Measurements from ENCODE around the gene SLCO2A1. TPM values are rescaled to one million over a fixed set of nuclear protein-coding genes. Genes with fewer than 3 reads are reported as not detected.

The SLCO2A1 gene
- polyA plus RNA-seq, 3 donors, result 16.9 to 24.6 (median 17.6) TPM

- no peak for DNase-seq (ENCODE audit: extremely low read depth in 1 of 11, low read depth in 9 of 11, low spot score in 4 of 11)
Observed at GRCh38 chr3:133943639-133944141, 86.0 kb downstream of the SLCO2A1 start.

GRCh38 chr3:133943031-133943535 is 86.6 kb downstream of the SLCO2A1 start:
- no peak for DNase-seq (ENCODE audit: extremely low read depth in 1 of 11, low read depth in 9 of 11, low spot score in 4 of 11)

- DNase-seq (ENCODE audit: extremely low read depth in 1 of 11, low read depth in 9 of 11, low spot score in 4 of 11), result peak in 1 of 11 donors; percentile 32
Observed at GRCh38 chr3:133941415-133941821, 88.3 kb downstream of the SLCO2A1 start.

GRCh38 chr3:133940536-133940935 is 89.2 kb downstream of the SLCO2A1 start:
- DNase-seq (ENCODE audit: extremely low read depth in 1 of 11, low read depth in 9 of 11, low spot score in 4 of 11), result no peak

- no peak for DNase-seq (ENCODE audit: extremely low read depth in 1 of 11, low read depth in 9 of 11, low spot score in 4 of 11)
Observed at GRCh38 chr3:133939463-133939835, 90.3 kb downstream of the SLCO2A1 start.

GRCh38 chr3:133938770-133939462 is 90.8 kb downstream of the SLCO2A1 start:
- DNase-seq (ENCODE audit: extremely low read depth in 1 of 11, low read depth in 9 of 11, low spot score in 4 of 11), result no peak

GRCh38 chr3:133937756-133938601 is 91.7 kb downstream of the SLCO2A1 start:
- no peak for DNase-seq (ENCODE audit: extremely low read depth in 1 of 11, low read depth in 9 of 11, low spot score in 4 of 11)

- no peak for DNase-seq (ENCODE audit: extremely low read depth in 1 of 11, low read depth in 9 of 11, low spot score in 4 of 11)
Observed at GRCh38 chr3:133937061-133937686, 92.6 kb downstream of the SLCO2A1 start.

GRCh38 chr3:133935843-133936769 is 93.6 kb downstream of the SLCO2A1 start:
- no peak for DNase-seq (ENCODE audit: extremely low read depth in 1 of 11, low read depth in 9 of 11, low spot score in 4 of 11)

- DNase-seq (ENCODE audit: extremely low read depth in 1 of 11, low read depth in 9 of 11, low spot score in 4 of 11), result no peak
Observed at GRCh38 chr3:133934996-133935842, 94.5 kb downstream of the SLCO2A1 start.

GRCh38 chr3:133934073-133934970 is 95.4 kb downstream of the SLCO2A1 start:
- DNase-seq (ENCODE audit: extremely low read depth in 1 of 11, low read depth in 9 of 11, low spot score in 4 of 11), result no peak

GRCh38 chr3:133933097-133934024 is 96.4 kb downstream of the SLCO2A1 start:
- no peak for DNase-seq (ENCODE audit: extremely low read depth in 1 of 11, low read depth in 9 of 11, low spot score in 4 of 11)

GRCh38 chr3:133932009-133932408 is 97.7 kb downstream of the SLCO2A1 start:
- no peak for DNase-seq (ENCODE audit: extremely low read depth in 1 of 11, low read depth in 9 of 11, low spot score in 4 of 11)

- no peak for DNase-seq (ENCODE audit: extremely low read depth in 1 of 11, low read depth in 9 of 11, low spot score in 4 of 11)
Observed at GRCh38 chr3:133931084-133931483, 98.6 kb downstream of the SLCO2A1 start.

- peak in 6 of 11 donors; percentile 35 to 76 (median 64) for DNase-seq (ENCODE audit: extremely low read depth in 1 of 11, low read depth in 9 of 11, low spot score in 4 of 11)
Observed at GRCh38 chr3:133930341-133930933, 99.3 kb downstream of the SLCO2A1 start.
